ENCODE measurements around the gene NDUFA12. TPM values are rescaled to one million over a fixed set of nuclear protein-coding genes. Genes with fewer than 3 reads are reported as not detected.

The NDUFA12 gene
- total and polyA plus RNA-seq, 4 donors = 105 to 162 (median 157) TPM

DNA sequence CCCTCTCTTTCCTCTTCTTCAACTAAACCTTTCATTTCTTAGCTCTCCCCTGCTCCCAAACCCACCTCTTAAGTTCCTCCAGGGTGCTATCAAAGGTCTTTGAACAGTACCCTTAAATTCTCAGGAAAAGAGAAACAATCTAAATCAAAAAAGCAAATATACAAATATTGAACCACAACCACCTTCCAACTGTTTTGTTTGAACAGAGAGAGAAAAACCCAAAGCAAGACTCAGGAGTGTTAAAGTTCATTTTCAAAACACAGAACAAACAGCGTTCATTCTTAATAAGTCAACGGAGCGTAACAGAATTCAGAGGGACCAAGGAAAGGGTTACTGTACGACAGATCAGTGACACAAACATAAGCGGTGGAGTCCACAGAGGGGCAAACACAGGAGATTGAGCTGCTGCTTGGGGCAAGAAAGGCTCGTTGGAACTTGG lies 73.3 kb downstream of the NDUFA12 start:
- Histone ChIP-seq H3K9me3 (ENCODE audit: control insufficient read depth, insufficient read depth, low read length) (no peaks in the 10 kb centered on the region), H3K27ac (ENCODE audit: low read depth, low read length) (no peak overlapping the region), H3K27me3 (ENCODE audit: control insufficient read depth, insufficient read depth, low read length) (no peaks in the 10 kb centered on the region), H3K36me3 (ENCODE audit: control insufficient read depth, insufficient read depth, low read length) (no peaks in the 10 kb centered on the region), H3K4me1 (ENCODE audit: control insufficient read depth, insufficient read depth, low read length) (no peaks in the 10 kb centered on the region), H3K4me3 (ENCODE audit: low read depth, low read length) (no peak overlapping the region)
- 80% methylated on average over 2 of the region's 6 CpGs for WGBS (ENCODE audit: insufficient coverage)
- no peak for DNase-seq (ENCODE audit: low read depth in 4 of 6, low spot score in 6 of 6)

DNA sequence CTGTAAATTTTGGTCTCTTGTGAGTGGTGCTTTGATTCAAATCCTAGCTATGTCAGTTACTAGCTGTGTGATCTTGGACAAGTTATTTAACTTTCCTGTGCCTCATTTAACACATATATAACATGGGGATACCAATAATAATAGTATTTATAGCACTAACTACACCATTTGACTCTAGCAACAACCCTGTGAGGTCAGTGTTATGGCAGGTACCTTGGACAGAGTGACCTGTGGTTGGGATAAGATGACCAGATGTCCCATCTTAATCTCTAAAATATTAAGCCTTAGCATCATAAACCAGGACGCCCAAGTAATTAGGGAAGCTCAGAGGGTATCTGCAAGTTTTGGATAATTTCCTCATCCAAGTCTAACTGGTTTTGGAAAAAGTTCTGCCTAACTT lies 73.7 kb downstream of the NDUFA12 start:
- no peaks in the 10 kb centered on the region for H3K4me1 ChIP-seq (ENCODE audit: control insufficient read depth, insufficient read depth, low read length)
- H3K36me3 ChIP-seq (ENCODE audit: control insufficient read depth, insufficient read depth, low read length) = no peaks in the 10 kb centered on the region
- DNase-seq (ENCODE audit: low read depth in 4 of 6, low spot score in 6 of 6) = no peak
- H3K27me3 ChIP-seq (ENCODE audit: control insufficient read depth, insufficient read depth, low read length) = no peaks in the 10 kb centered on the region
- WGBS (ENCODE audit: insufficient coverage) = no CpG with 5 or more reads among the region's 1 CpG
- H3K9me3 ChIP-seq (ENCODE audit: control insufficient read depth, insufficient read depth, low read length) = no peaks in the 10 kb centered on the region
- H3K27ac ChIP-seq (ENCODE audit: low read depth, low read length) = no peak overlapping the region
- H3K4me3 ChIP-seq (ENCODE audit: low read depth, low read length) = no peak overlapping the region

DNA sequence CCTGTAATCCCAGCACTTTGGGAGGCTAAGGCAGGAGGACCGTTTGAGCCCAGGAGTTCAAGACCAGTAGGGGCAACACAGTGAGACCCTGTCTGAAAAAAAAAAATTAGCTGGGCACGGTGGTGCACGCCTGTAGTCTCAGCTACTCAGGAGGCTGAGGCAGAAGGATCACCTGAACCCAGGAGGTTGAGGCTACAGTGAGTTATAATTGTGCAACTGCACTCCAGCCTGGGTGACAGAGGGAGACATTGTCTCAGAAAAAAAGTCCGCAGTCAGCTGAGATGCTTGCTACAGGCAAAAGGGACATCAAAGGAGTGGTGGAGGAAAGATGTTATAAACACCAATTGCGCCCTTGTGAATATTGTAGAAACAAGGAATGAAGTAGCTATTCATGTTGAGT lies 77.8 kb downstream of the NDUFA12 start:
- H3K27me3 ChIP-seq (ENCODE audit: control insufficient read depth, insufficient read depth, low read length) = no peaks in the 10 kb centered on the region
- WGBS (ENCODE audit: insufficient coverage) = 88% methylated on average over 5 of the region's 5 CpGs
- H3K27ac ChIP-seq (ENCODE audit: low read depth, low read length) = no peak overlapping the region
- H3K4me1 ChIP-seq (ENCODE audit: control insufficient read depth, insufficient read depth, low read length) = no peaks in the 10 kb centered on the region
- no peaks in the 10 kb centered on the region for H3K9me3 ChIP-seq (ENCODE audit: control insufficient read depth, insufficient read depth, low read length)
- no peaks in the 10 kb centered on the region for H3K36me3 ChIP-seq (ENCODE audit: control insufficient read depth, insufficient read depth, low read length)
- no peak for DNase-seq (ENCODE audit: low read depth in 4 of 6, low spot score in 6 of 6)
- H3K4me3 ChIP-seq (ENCODE audit: low read depth, low read length) = no peak overlapping the region

DNA sequence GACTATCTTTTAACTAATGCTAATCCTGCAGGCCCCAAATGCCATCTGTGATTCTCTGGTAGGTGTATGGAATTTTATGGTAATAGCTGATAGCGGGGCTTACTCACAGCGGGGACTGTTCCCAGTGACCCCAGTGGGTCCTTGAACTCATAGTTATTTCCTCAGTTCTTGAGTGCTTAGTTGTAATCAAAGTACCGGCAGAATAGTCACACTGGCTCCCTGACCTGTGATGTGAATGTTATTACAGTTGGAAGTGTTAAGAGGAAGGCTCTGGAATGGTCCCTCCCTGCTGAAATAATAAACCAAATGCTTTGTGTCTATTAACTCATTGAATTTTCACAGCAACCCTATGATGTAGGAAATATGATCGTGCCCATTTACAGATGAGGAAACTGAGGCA lies 78.3 kb downstream of the NDUFA12 start:
- H3K36me3 ChIP-seq (ENCODE audit: control insufficient read depth, insufficient read depth, low read length) = no peaks in the 10 kb centered on the region
- H3K9me3 ChIP-seq (ENCODE audit: control insufficient read depth, insufficient read depth, low read length) = no peaks in the 10 kb centered on the region
- no peaks in the 10 kb centered on the region for H3K4me1 ChIP-seq (ENCODE audit: control insufficient read depth, insufficient read depth, low read length)
- H3K27me3 ChIP-seq (ENCODE audit: control insufficient read depth, insufficient read depth, low read length) = no peaks in the 10 kb centered on the region
- no peak overlapping the region for H3K27ac ChIP-seq (ENCODE audit: low read depth, low read length)
- no peak overlapping the region for H3K4me3 ChIP-seq (ENCODE audit: low read depth, low read length)
- no peak for DNase-seq (ENCODE audit: low read depth in 4 of 6, low spot score in 6 of 6)
- WGBS (ENCODE audit: insufficient coverage) = 63% methylated on average over 3 of the region's 4 CpGs

DNA sequence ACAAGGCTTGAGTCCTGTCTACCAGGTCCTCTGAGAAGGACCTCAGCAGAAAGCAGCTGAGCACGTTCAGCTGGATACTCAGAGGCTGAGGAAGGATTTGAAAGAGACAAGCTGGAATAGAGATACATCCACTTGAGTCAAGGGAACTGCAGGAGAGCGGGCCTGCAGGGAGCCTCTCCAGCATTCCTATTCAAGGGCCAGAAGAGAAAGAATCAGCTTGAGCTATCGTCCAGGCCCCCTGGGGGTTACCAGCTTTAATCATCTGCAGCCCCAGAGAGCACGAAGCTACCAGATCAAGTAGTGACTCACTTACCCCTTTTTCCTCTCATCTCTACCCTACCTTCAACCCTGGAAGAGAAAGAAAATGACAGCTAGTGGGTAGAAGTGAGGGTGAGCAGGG lies 80.9 kb downstream of the NDUFA12 start:
- no peak overlapping the region for H3K27ac ChIP-seq (ENCODE audit: low read depth, low read length)
- no peaks in the 10 kb centered on the region for H3K36me3 ChIP-seq (ENCODE audit: control insufficient read depth, insufficient read depth, low read length)
- H3K9me3 ChIP-seq (ENCODE audit: control insufficient read depth, insufficient read depth, low read length) = no peaks in the 10 kb centered on the region
- H3K4me3 ChIP-seq (ENCODE audit: low read depth, low read length) = no peak overlapping the region
- no peak for DNase-seq (ENCODE audit: low read depth in 4 of 6, low spot score in 6 of 6)
- H3K4me1 ChIP-seq (ENCODE audit: control insufficient read depth, insufficient read depth, low read length) = no peaks in the 10 kb centered on the region
- no peaks in the 10 kb centered on the region for H3K27me3 ChIP-seq (ENCODE audit: control insufficient read depth, insufficient read depth, low read length)
- 53% methylated on average over 2 of the region's 4 CpGs for WGBS (ENCODE audit: insufficient coverage)

Other genes starting within 250 kb of the NDUFA12 start
- gene NR2C1, start 69.9 kb upstream of the NDUFA12 start, total RNA-seq = 10 to 100 TPM; 72.0 to 76.1 TPM
- 10 to 100 TPM; 50.6 to 66.4 TPM for gene NR2C1, start 69.9 kb upstream of the NDUFA12 start, polyA plus RNA-seq (ENCODE audit: insufficient read length in 2 of 2)
- gene FGD6, start 213.8 kb upstream of the NDUFA12 start, total RNA-seq = 10 to 100 TPM; 23.5 to 42.9 TPM
- gene FGD6, start 213.8 kb upstream of the NDUFA12 start, polyA plus RNA-seq (ENCODE audit: insufficient read length in 2 of 2) = 1 to 10 TPM; 6.1 to 6.9 TPM
- gene VEZT, start 214.1 kb upstream of the NDUFA12 start, total RNA-seq = 100 to 1,000 TPM; 128 to 164 TPM
- 10 to 100 TPM; 68.4 to 76.2 TPM for gene VEZT, start 214.1 kb upstream of the NDUFA12 start, polyA plus RNA-seq (ENCODE audit: insufficient read length in 2 of 2)